ENCODE data around the gene MTMR3. TPM values are rescaled to one million over a fixed set of nuclear protein-coding genes. Genes with fewer than 3 reads are reported as not detected.

Gene MTMR3
- polyA plus RNA-seq, 2 of the 4 experiments (the other 2 are of a cell fraction), result 7.4 to 18.8 TPM

- WGBS (ENCODE audit: missing lambda C conversion rate), result 77% methylated on average over 5 of the region's 5 CpGs
- TF ChIP-seq FOXS1 (CRISPR knock-in tag; IDR thresholded peaks at IDR 0.05), result no peak
- TF ChIP-seq PHF8 (IDR thresholded peaks at IDR 0.05; ENCODE audit: borderline replicate concordance, low read depth), result no peak
- TF ChIP-seq ZC3H11A (IDR thresholded peaks at IDR 0.05), result no peak
- CTCF ChIA-PET, result interaction anchor here (1.1 kb wide), 1 partner anchor 132 kb away, joined by 3 read pairs; no protein-coding TSS in a partner anchor
- POLR2A ChIA-PET, result no interaction called here
- Histone ChIP-seq H3K4me3 (no peak overlapping the region), H3K27ac (no peak overlapping the region), H3K4me1 (no peaks in the 10 kb centered on the region), H3K4me2 (no peak overlapping the region), H3K9me3 (no peaks in the 10 kb centered on the region)
- ATAC-seq (no peak), FAIRE-seq (no peak), DNase-seq (ENCODE audit: low read depth in 1 of 2, low spot score in 1 of 2) (no peak)
Observed at GRCh38 chr22:29872989-29873388, 10.0 kb upstream of the MTMR3 start.

GRCh38 chr22:29873943-29874342, 9.0 kb upstream of the MTMR3 start:
- Histone ChIP-seq H3K4me1 (no peaks in the 10 kb centered on the region), H3K4me3 (no peak overlapping the region), H3K27ac (no peak overlapping the region), H3K4me2 (no peak overlapping the region), H3K9me3 (no peaks in the 10 kb centered on the region)
- 83% methylated on average over 2 of the region's 2 CpGs for WGBS (ENCODE audit: missing lambda C conversion rate)
- ATAC-seq (no peak), FAIRE-seq (no peak), DNase-seq (ENCODE audit: low read depth in 1 of 2, low spot score in 1 of 2) (no peak)
- no peak for TF ChIP-seq HEYL (CRISPR knock-in tag; IDR thresholded peaks at IDR 0.05)
- TF ChIP-seq FOXS1 (CRISPR knock-in tag; IDR thresholded peaks at IDR 0.05), result no peak
- no peak for TF ChIP-seq EHF (CRISPR knock-in tag; IDR thresholded peaks at IDR 0.05)
- no peak for TF ChIP-seq CBX2 (IDR thresholded peaks at IDR 0.05; ENCODE audit: borderline replicate concordance, low read depth)
- TF ChIP-seq E2F6 (IDR thresholded peaks at IDR 0.05; ENCODE audit: borderline replicate concordance, low read depth), result no peak
- TF ChIP-seq BCL3 (IDR thresholded peaks at IDR 0.05), result no peak
- no peak for TF ChIP-seq USF2 (IDR thresholded peaks at IDR 0.05)
- no peak for TF ChIP-seq ESRRA (IDR thresholded peaks at IDR 0.05; ENCODE audit: borderline replicate concordance, low read length)
- no peak for TF ChIP-seq PBX3 (IDR thresholded peaks at IDR 0.05)
- no peak for TF ChIP-seq HMGXB4 (CRISPR knock-in tag; IDR thresholded peaks at IDR 0.05; ENCODE audit: borderline replicate concordance)
- no peak for TF ChIP-seq ZC3H11A (IDR thresholded peaks at IDR 0.05)
- ChIA-PET POLR2A (no interaction called here), CTCF (no interaction called here)

GRCh38 chr22:29877620-29878019, 5.4 kb upstream of the MTMR3 start:
- TF ChIP-seq RCOR1 (IDR thresholded peaks at IDR 0.05; ENCODE audit: low read depth, low read length), result no peak
- TF ChIP-seq POLR2AphosphoS2 (conservative IDR thresholded peaks at IDR 0.05; ENCODE audit: low read length), result no peak
- TF ChIP-seq MAX (IDR thresholded peaks at IDR 0.05), result no peak
- TF ChIP-seq RAD21 (conservative IDR thresholded peaks at IDR 0.05 in 1 of 2, IDR thresholded peaks at IDR 0.05 in 1 of 2), result no peak
- TF ChIP-seq TFCP2L1 (CRISPR knock-in tag; IDR thresholded peaks at IDR 0.05), result no peak
- no peak for TF ChIP-seq TP53 (CRISPR knock-in tag; IDR thresholded peaks at IDR 0.05)
- Histone ChIP-seq H3K4me1 (peaks cover 3% of the 10 kb centered on the region; the same call in 1 of the 3 replicates), H3K4me2 (no peak overlapping the region), H3K4me3 (no peak overlapping the region), H3K9me3 (no peaks in the 10 kb centered on the region), H3K27ac (no peak overlapping the region)
- ChIA-PET POLR2A (no interaction called here), CTCF (no interaction called here)
- WGBS (ENCODE audit: missing lambda C conversion rate), result 46% methylated on average over 2 of the region's 2 CpGs
- no peak for ATAC-seq
- FAIRE-seq, result no peak
- no peak for DNase-seq (ENCODE audit: low read depth in 1 of 2, low spot score in 1 of 2)

Measured in A549 (cell line).